H9 (cell line): Measurements from ENCODE around the gene PLXNA2. TPM values are rescaled to one million over a fixed set of nuclear protein-coding genes. Genes with fewer than 3 reads are reported as not detected.

Experiments
- DNase-seq: peaks from one replicate; pipeline ENCODE4 v3.0.0-alpha.2; 2017
- H2AFZ ChIP-seq: one replicate; pipeline ENCODE4 v1.6.1; 2013; ENCODE audit warnings: mild to moderate bottlenecking, low read length, control low read depth, moderate library complexity
- H2AK5ac ChIP-seq: 2 replicates; pipeline ENCODE4 v1.6.1; 2013; ENCODE audit warnings: low read length, control low read depth, mixed read lengths; ENCODE audit not compliant: insufficient read length
- H2BK120ac ChIP-seq: one replicate; pipeline ENCODE4 v1.6.1; 2013; ENCODE audit warnings: low read depth, mild to moderate bottlenecking, low read length, control low read depth, inconsistent platforms; ENCODE audit not compliant: poor library complexity, severe bottlenecking
- H2BK12ac ChIP-seq: 2 replicates; pipeline ENCODE4 v1.6.1; 2013; ENCODE audit warnings: low read length, control low read depth, mixed read lengths, low read depth; ENCODE audit not compliant: insufficient read length
- H2BK15ac ChIP-seq: 2 replicates; pipeline ENCODE4 v1.6.1; 2013; ENCODE audit warnings: low read depth, low read length, control low read depth
- H2BK20ac ChIP-seq: one replicate; pipeline ENCODE4 v1.6.1; 2013; ENCODE audit warnings: low read depth, mild to moderate bottlenecking, low read length, control low read depth, inconsistent platforms; ENCODE audit not compliant: poor library complexity, severe bottlenecking
- H2BK5ac ChIP-seq: 2 replicates; pipeline ENCODE4 v1.6.1; 2013; ENCODE audit warnings: low read length, control low read depth, mixed read lengths; ENCODE audit not compliant: insufficient read length
- H3K14ac ChIP-seq: 2 replicates; pipeline ENCODE4 v1.6.1; 2013; ENCODE audit warnings: low read length, control low read depth; ENCODE audit not compliant: insufficient read depth
- H3K18ac ChIP-seq: 2 replicates; pipeline ENCODE4 v1.6.1; 2013; ENCODE audit warnings: low read depth, mild to moderate bottlenecking, mixed read lengths, low read length, control low read depth; ENCODE audit not compliant: insufficient read length
- H3K23ac ChIP-seq: 2 replicates; pipeline ENCODE4 v1.6.1; 2013; ENCODE audit warnings: low read length, control low read depth, mixed read lengths, low read depth; ENCODE audit not compliant: insufficient read length
- H3K23me2 ChIP-seq: 2 replicates; pipeline ENCODE4 v1.6.1; 2013; ENCODE audit warnings: low read depth, mild to moderate bottlenecking, mixed read lengths, low read length, control low read depth; ENCODE audit not compliant: insufficient read length, poor library complexity, severe bottlenecking
- H3K27ac ChIP-seq: 2 replicates; pipeline ENCODE4 v1.5.1; 2013; ENCODE audit warnings: low read length, control low read depth, mixed read lengths, low read depth; ENCODE audit not compliant: insufficient read length
- H3K27me3 ChIP-seq: 2 replicates; pipeline ENCODE4 v1.6.1; 2013; ENCODE audit warnings: low read length, control low read depth, inconsistent platforms; ENCODE audit not compliant: insufficient read depth
- H3K4ac ChIP-seq: 2 replicates; pipeline ENCODE4 v1.6.1; 2013; ENCODE audit warnings: low read depth, mild to moderate bottlenecking, control low read depth, inconsistent platforms, low read length, moderate library complexity
- H3K4me1 ChIP-seq: 2 replicates; pipeline ENCODE4 v1.6.1; 2013; ENCODE audit warnings: low read length, control low read depth, inconsistent platforms; ENCODE audit not compliant: insufficient read depth
- H3K4me2 ChIP-seq: 2 replicates; pipeline ENCODE4 v1.6.1; 2013; ENCODE audit warnings: low read length, control low read depth, mixed read lengths; ENCODE audit not compliant: insufficient read length, insufficient read depth
- H3K56ac ChIP-seq: 2 replicates; pipeline ENCODE4 v1.6.1; 2013; ENCODE audit warnings: low read depth, mild to moderate bottlenecking, mixed read lengths, low read length, control low read depth; ENCODE audit not compliant: insufficient read length
- H3K79me1 ChIP-seq: 2 replicates; pipeline ENCODE4 v1.6.1; 2013; ENCODE audit warnings: low read depth, mild to moderate bottlenecking, moderate library complexity, low read length, control low read depth, inconsistent platforms; ENCODE audit not compliant: insufficient read depth, poor library complexity, severe bottlenecking
- H3K79me2 ChIP-seq: 2 replicates; pipeline ENCODE4 v1.6.1; 2013; ENCODE audit warnings: low read length, control low read depth, inconsistent platforms; ENCODE audit not compliant: insufficient read depth
- H3K9ac ChIP-seq: 2 replicates; pipeline ENCODE4 v1.6.1; 2013; ENCODE audit warnings: low read length, control low read depth, mixed read lengths; ENCODE audit not compliant: insufficient read length; ENCODE audit errors: extremely low read depth
- H3K9me3 ChIP-seq: one replicate; pipeline ENCODE4 v1.6.1; 2013; ENCODE audit warnings: low read depth, low read length, inconsistent platforms; ENCODE audit not compliant: control insufficient read depth
- H3T11ph ChIP-seq: one replicate; pipeline ENCODE4 v1.6.1; 2013; ENCODE audit warnings: mild to moderate bottlenecking, low read length, control low read depth, inconsistent platforms
- H4K20me1 ChIP-seq: one replicate; pipeline ENCODE4 v1.6.1; 2013; ENCODE audit not compliant: control insufficient read depth, insufficient read length, insufficient read depth
- H4K5ac ChIP-seq: 2 replicates; pipeline ENCODE4 v1.6.1; 2013; ENCODE audit warnings: low read depth, mild to moderate bottlenecking, mixed read lengths, low read length, control low read depth; ENCODE audit not compliant: insufficient read length
- H4K8ac ChIP-seq: replicated peaks from 2 replicates; pipeline ENCODE4 v1.6.1; 2013; ENCODE audit warnings: low read length, control low read depth, mixed read lengths, low read depth; ENCODE audit not compliant: insufficient read length
- H4K91ac ChIP-seq: 2 replicates; pipeline ENCODE4 v1.6.1; 2013; ENCODE audit warnings: low read depth, mild to moderate bottlenecking, moderate library complexity, mixed read lengths, low read length, control low read depth; ENCODE audit not compliant: insufficient read length
- H3K27ac Mint-ChIP-seq, 3 experiments: 2 replicates in 2 of 3; 3 replicates in 1 of 3; pipeline ENCODE4 v1.8.0; 2020 to 2021; ENCODE audit warnings: mixed read lengths in 3 of 3, mild to moderate bottlenecking in 1 of 3, moderate library complexity in 1 of 3
- H3K27me3 Mint-ChIP-seq: 2 replicates; pipeline ENCODE4 v1.8.0; 2021; ENCODE audit warnings: low read depth, mild to moderate bottlenecking, moderate library complexity, mixed read lengths
- H3K36me3 Mint-ChIP-seq, 3 experiments: 2 replicates in 2 of 3; 3 replicates in 1 of 3; pipeline ENCODE4 v1.8.0; 2020 to 2021; ENCODE audit warnings: low read depth in 3 of 3, mixed read lengths in 3 of 3; ENCODE audit not compliant: insufficient read depth in 1 of 3
- H3K4me1 Mint-ChIP-seq, 2 experiments: 2 replicates each; pipeline ENCODE4 v1.8.0; 2020; ENCODE audit warnings: mixed read lengths in 2 of 2
- H3K4me3 Mint-ChIP-seq, 2 experiments: 2 replicates in 1 of 2; 3 replicates in 1 of 2; pipeline ENCODE4 v1.8.0; 2020 to 2021; ENCODE audit warnings: mild to moderate bottlenecking in 2 of 2, mixed read lengths in 2 of 2, moderate library complexity in 1 of 2
- H3K9me3 Mint-ChIP-seq, 2 experiments: 2 replicates in 1 of 2; 3 replicates in 1 of 2; pipeline ENCODE4 v1.8.0; 2020; ENCODE audit warnings: mild to moderate bottlenecking in 2 of 2, mixed read lengths in 2 of 2, moderate library complexity in 1 of 2
- CTCF ChIP-seq: fragments of 200-600 bp; sonication (generic); conservative IDR thresholded peaks from 3 replicates; pipeline ENCODE4 v1.8.0; 2021; ENCODE audit warnings: antibody characterized with exemption, mild to moderate bottlenecking
- WGBS: extraction: QIAGEN DNeasy Blood & Tissue Kit; methylation state at CpG from one replicate; pipeline ENCODE4 v1.1.7; 2013; ENCODE audit warnings: missing lambda C conversion rate, low lambda C conversion rate, mixed read lengths; ENCODE audit not compliant: insufficient read length; ENCODE audit errors: extremely low coverage; 5-methylcytosine and 5-hydroxymethylcytosine counted together
- total RNA-seq: library from RNA; stranded (reverse); gene quantifications from 2 replicates; pipeline ENCODE4 v1.2.1, GENCODE V29; 2021

PLXNA2 gene
- total RNA-seq, 1 experiment from 2014 or later: 0.57 TPM

DNA sequence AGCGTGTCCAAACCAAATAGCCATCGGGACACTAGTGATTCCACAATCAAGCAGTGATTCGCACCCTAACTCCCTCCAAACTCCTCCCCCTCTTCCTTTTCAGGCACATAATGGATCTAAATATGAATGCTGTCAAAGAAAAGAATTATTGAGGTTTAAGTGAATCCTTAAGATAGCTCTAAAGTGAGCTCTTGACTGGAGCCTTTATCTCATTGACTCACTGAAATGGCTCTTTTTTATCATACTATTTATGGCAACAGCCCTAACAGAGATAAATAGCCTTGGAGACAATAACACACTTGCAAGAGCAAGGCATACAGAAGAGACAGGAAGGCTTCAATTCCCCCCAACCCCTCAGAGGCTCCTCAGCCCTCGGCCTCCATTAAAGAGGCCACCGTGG lies 143.3 kb downstream of the PLXNA2 start:
- H3K9me3 Mint-ChIP-seq: no peaks in the 10 kb centered on the region
- Histone ChIP-seq H3K14ac (no peak overlapping the region), H4K91ac (no peak overlapping the region), H3K23me2 (no peaks in the 10 kb centered on the region), H2AFZ (no peak overlapping the region), H3K27ac (no peak overlapping the region), H4K20me1 (no peaks in the 10 kb centered on the region), H3K27me3 (no peaks in the 10 kb centered on the region), H3K18ac (no peak overlapping the region), H2BK15ac (no peak overlapping the region), H2BK20ac (no peak overlapping the region), H2BK12ac (no peak overlapping the region), H2BK5ac (no peak overlapping the region), H4K5ac (no peak overlapping the region), H3K23ac (no peak overlapping the region), H3K9ac (no peak overlapping the region), H2BK120ac (no peak overlapping the region), H3T11ph (no peak overlapping the region), H3K56ac (no peak overlapping the region), H3K4me2 (no peak overlapping the region), H3K4ac (no peak overlapping the region), H3K79me2 (no peaks in the 10 kb centered on the region), H4K8ac (no peak overlapping the region), H2AK5ac (no peak overlapping the region), H3K4me1 (0 out of 2 replicates have a peak, but pooled peaks cover 3% of the 10 kb centered on the region), H3K79me1 (no peaks in the 10 kb centered on the region), H3K9me3 (no peaks in the 10 kb centered on the region)
- H3K36me3 Mint-ChIP-seq: no peaks in the 10 kb centered on the region
- no CpG with 5 or more reads among the region's 5 CpGs for WGBS
- H3K27me3 Mint-ChIP-seq: no peaks in the 10 kb centered on the region; the same call in 1 of the 2 replicates
- peaks cover 26 to 39% of the 10 kb centered on the region in 2 experiments for H3K4me1 Mint-ChIP-seq
- TF ChIP-seq CTCF: no peak
- no peak for DNase-seq
- no peak overlapping the region for H3K4me3 Mint-ChIP-seq
- H3K27ac Mint-ChIP-seq: no peak overlapping the region
